ENCODE data around the gene FOXQ1. TPM values are rescaled to one million over a fixed set of nuclear protein-coding genes. Genes with fewer than 3 reads are reported as not detected.

Gene FOXQ1
- total and polyA plus RNA-seq, 10 of the 15 experiments (the other 5 are each of a cell fraction or from before 2014, with no cell fraction given): 0.08 TPM; not detected in 9

DNA sequence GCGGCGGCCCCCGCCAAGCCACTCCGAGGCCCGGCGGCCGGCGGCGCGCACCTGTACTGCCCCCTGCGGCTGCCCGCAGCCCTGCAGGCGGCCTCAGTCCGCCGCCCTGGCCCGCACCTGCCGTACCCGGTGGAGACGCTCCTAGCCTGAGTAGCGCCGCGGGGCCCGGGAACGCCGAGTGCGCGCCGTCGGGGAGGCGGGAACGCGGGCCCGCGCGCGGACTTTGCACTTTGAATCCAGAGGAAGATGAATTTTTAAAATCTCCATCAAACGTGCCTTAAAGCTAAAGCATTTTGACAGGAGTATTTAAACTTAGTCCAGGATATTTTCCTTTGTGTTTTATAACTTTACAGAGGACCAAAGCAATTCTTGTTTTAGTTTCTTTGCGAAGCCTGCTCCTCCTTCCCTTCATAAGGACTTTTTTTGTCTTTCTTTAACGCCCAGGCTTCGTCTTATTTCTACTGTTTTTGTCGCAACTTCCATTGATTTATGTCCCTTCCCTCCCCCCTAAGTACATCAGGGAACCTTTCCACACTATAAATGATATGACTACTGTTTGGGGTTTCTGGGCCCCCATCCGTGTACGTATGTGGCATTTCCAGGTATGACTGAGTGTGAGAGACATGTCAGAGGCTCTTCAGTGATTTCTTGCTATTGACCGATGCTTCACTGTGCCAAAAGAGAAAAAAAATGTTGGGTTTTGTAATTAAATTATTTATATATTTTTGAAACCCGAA, 2.0 kb downstream of the FOXQ1 start:
- in situ Hi-C loops (cut with MboI): no loop called here
- ChIA-PET CTCF (no interaction called here), SMC1A (ENCODE audit: uncharacterized antibody, unreplicated experiment) (no interaction called here), RAD21 (ENCODE audit: unreplicated experiment) (no interaction called here), POLR2A (no interaction called here)
- Histone ChIP-seq H3K4me2 (ENCODE audit: control insufficient read depth, insufficient read depth) (no peak overlapping the region), H3K79me2 (ENCODE audit: control insufficient read depth, insufficient read depth, low read length) (no peaks in the 10 kb centered on the region), H3K4me1 (ENCODE audit: control insufficient read depth, insufficient read depth, low read length) (no peaks in the 10 kb centered on the region), H2AFZ (ENCODE audit: control insufficient read depth, low read depth, low read length) (no peak overlapping the region), H3K9ac (ENCODE audit: control insufficient read depth, insufficient read depth, low read length) (no peak overlapping the region), H3K4me3 (no peak overlapping the region), H3K36me3 (ENCODE audit: control insufficient read depth in 2 of 2, insufficient read depth in 2 of 2, low read length in 1 of 2) (no peaks in the 10 kb centered on the region), H3K27ac (ENCODE audit: control insufficient read depth, insufficient read depth) (no peak overlapping the region), H3K27me3 (replicated peaks in 1 of 2; ENCODE audit: control insufficient read depth in 2 of 2, insufficient read depth in 2 of 2, low read length in 1 of 2) (peaks cover 5 to 21% of the 10 kb centered on the region in 2 experiments), H4K20me1 (ENCODE audit: control insufficient read depth, insufficient read depth) (no peaks in the 10 kb centered on the region), H3K9me3 (replicated peaks; ENCODE audit: control insufficient read depth, insufficient read depth, low read length) (no peaks in the 10 kb centered on the region; the same call in 2 of the 3 replicates)
- DNase-seq (ENCODE audit: low read depth, low spot score) (no peak), FAIRE-seq (no peak), ATAC-seq (no peak)
- 44% methylated on average over 41 of the region's 45 CpGs for whole genome bisulfite sequencing (ENCODE audit: insufficient coverage, insufficient replicate concordance, low lambda C conversion rate, missing lambda C conversion rate)
- BruUV-seq (replicated peaks): no TSS peak
- TF ChIP-seq SUZ12 (IDR thresholded peaks at IDR 0.05; ENCODE audit: unreplicated experiment): peak; percentile 32
- TF ChIP-seq, protein P1, sequence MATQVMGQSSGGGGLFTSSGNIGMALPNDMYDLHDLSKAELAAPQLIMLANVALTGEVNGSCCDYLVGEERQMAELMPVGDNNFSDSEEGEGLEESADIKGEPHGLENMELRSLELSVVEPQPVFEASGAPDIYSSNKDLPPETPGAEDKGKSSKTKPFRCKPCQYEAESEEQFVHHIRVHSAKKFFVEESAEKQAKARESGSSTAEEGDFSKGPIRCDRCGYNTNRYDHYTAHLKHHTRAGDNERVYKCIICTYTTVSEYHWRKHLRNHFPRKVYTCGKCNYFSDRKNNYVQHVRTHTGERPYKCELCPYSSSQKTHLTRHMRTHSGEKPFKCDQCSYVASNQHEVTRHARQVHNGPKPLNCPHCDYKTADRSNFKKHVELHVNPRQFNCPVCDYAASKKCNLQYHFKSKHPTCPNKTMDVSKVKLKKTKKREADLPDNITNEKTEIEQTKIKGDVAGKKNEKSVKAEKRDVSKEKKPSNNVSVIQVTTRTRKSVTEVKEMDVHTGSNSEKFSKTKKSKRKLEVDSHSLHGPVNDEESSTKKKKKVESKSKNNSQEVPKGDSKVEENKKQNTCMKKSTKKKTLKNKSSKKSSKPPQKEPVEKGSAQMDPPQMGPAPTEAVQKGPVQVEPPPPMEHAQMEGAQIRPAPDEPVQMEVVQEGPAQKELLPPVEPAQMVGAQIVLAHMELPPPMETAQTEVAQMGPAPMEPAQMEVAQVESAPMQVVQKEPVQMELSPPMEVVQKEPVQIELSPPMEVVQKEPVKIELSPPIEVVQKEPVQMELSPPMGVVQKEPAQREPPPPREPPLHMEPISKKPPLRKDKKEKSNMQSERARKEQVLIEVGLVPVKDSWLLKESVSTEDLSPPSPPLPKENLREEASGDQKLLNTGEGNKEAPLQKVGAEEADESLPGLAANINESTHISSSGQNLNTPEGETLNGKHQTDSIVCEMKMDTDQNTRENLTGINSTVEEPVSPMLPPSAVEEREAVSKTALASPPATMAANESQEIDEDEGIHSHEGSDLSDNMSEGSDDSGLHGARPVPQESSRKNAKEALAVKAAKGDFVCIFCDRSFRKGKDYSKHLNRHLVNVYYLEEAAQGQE (IDR thresholded peaks at IDR 0.05; ENCODE audit: low read depth, low read length): no peak
- intact Hi-C loops (cut with micrococcal nuclease; ENCODE audit: unreplicated experiment): no loop called here

DNA sequence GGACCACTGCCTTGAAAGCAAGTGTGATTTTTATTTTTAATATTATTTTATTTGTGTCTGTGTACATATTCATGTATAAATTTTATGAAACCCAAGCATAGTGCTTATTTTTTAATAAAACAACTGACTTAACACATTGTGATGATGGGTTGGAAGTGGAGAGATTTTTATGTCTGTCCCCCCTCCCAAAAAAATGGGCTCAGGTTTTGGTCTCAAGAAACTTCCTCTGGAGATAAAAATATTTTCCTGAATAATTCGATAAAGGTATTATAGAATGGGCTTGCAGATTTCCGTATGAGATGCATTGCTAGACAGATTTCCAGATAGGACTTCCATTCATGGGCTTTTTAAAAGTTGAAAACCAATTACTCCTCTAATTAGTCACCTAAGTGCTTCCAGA, 2.7 kb downstream of the FOXQ1 start:
- SMC1A ChIA-PET (ENCODE audit: uncharacterized antibody, unreplicated experiment): no interaction called here
- Histone ChIP-seq H3K4me1 (ENCODE audit: control insufficient read depth, insufficient read depth, low read length) (no peaks in the 10 kb centered on the region), H4K20me1 (ENCODE audit: control insufficient read depth, insufficient read depth) (no peaks in the 10 kb centered on the region), H3K79me2 (ENCODE audit: control insufficient read depth, insufficient read depth, low read length) (no peaks in the 10 kb centered on the region), H3K4me3 (no peak overlapping the region), H2AFZ (ENCODE audit: control insufficient read depth, low read depth, low read length) (no peak overlapping the region), H3K9ac (ENCODE audit: control insufficient read depth, insufficient read depth, low read length) (no peak overlapping the region), H3K27me3 (replicated peaks in 1 of 2; ENCODE audit: control insufficient read depth in 2 of 2, insufficient read depth in 2 of 2, low read length in 1 of 2) (peaks cover 5 to 21% of the 10 kb centered on the region in 2 experiments), H3K27ac (ENCODE audit: control insufficient read depth, insufficient read depth) (no peak overlapping the region), H3K4me2 (ENCODE audit: control insufficient read depth, insufficient read depth) (no peak overlapping the region), H3K36me3 (ENCODE audit: control insufficient read depth in 2 of 2, insufficient read depth in 2 of 2, low read length in 1 of 2) (no peaks in the 10 kb centered on the region), H3K9me3 (replicated peaks; ENCODE audit: control insufficient read depth, insufficient read depth, low read length) (no peaks in the 10 kb centered on the region; the same call in 2 of the 3 replicates)
- CTCF ChIA-PET: no interaction called here
- no TSS peak for BruUV-seq (replicated peaks)
- intact Hi-C loops (cut with micrococcal nuclease; ENCODE audit: unreplicated experiment): no loop called here
- POLR2A ChIA-PET: no interaction called here
- in situ Hi-C loops (cut with MboI): no loop called here
- ATAC-seq (no peak), DNase-seq (ENCODE audit: low read depth, low spot score) (no peak), FAIRE-seq (no peak)
- WGBS (ENCODE audit: insufficient coverage, insufficient replicate concordance, low lambda C conversion rate, missing lambda C conversion rate): 73% methylated on average over 2 of the region's 2 CpGs
- RAD21 ChIA-PET (ENCODE audit: unreplicated experiment): no interaction called here
- TF ChIP-seq ZNF274 (IDR thresholded peaks at IDR 0.05; ENCODE audit: insufficient read depth, insufficient read length) (no peak), RB1 (IDR thresholded peaks at IDR 0.05; ENCODE audit: borderline replicate concordance) (no peak), HCFC1 (IDR thresholded peaks at IDR 0.05; ENCODE audit: low read length) (no peak), SMAD5 (IDR thresholded peaks at IDR 0.05; ENCODE audit: low read depth) (no peak), BRCA1 (IDR thresholded peaks at IDR 0.05; ENCODE audit: low read depth, low read length) (no peak), CHD1 (IDR thresholded peaks at IDR 0.05; ENCODE audit: low read depth, low read length) (no peak), CREB1 (IDR thresholded peaks at IDR 0.05; ENCODE audit: low read depth) (no peak), JUNB (IDR thresholded peaks at IDR 0.05) (no peak)
- TF ChIP-seq, protein P2, sequence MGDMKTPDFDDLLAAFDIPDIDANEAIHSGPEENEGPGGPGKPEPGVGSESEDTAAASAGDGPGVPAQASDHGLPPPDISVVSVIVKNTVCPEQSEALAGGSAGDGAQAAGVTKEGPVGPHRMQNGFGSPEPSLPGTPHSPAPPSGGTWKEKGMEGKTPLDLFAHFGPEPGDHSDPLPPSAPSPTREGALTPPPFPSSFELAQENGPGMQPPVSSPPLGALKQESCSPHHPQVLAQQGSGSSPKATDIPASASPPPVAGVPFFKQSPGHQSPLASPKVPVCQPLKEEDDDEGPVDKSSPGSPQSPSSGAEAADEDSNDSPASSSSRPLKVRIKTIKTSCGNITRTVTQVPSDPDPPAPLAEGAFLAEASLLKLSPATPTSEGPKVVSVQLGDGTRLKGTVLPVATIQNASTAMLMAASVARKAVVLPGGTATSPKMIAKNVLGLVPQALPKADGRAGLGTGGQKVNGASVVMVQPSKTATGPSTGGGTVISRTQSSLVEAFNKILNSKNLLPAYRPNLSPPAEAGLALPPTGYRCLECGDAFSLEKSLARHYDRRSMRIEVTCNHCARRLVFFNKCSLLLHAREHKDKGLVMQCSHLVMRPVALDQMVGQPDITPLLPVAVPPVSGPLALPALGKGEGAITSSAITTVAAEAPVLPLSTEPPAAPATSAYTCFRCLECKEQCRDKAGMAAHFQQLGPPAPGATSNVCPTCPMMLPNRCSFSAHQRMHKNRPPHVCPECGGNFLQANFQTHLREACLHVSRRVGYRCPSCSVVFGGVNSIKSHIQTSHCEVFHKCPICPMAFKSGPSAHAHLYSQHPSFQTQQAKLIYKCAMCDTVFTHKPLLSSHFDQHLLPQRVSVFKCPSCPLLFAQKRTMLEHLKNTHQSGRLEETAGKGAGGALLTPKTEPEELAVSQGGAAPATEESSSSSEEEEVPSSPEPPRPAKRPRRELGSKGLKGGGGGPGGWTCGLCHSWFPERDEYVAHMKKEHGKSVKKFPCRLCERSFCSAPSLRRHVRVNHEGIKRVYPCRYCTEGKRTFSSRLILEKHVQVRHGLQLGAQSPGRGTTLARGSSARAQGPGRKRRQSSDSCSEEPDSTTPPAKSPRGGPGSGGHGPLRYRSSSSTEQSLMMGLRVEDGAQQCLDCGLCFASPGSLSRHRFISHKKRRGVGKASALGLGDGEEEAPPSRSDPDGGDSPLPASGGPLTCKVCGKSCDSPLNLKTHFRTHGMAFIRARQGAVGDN (IDR thresholded peaks at IDR 0.05): no peak
